Glomerular visceral epithelial cell (primary cell): ENCODE data around the gene CST7.

Experiments
- DNase-seq: peaks from one replicate; pipeline ENCODE4 v3.0.0-alpha.2; 2016; ENCODE audit errors: extremely low spot score

Gene CST7

GRCh38 chr20:25003002-25003401 lies 53.9 kb downstream of the CST7 start:
- DNase-seq: no peak

GRCh38 chr20:25005220-25005619 lies 56.2 kb downstream of the CST7 start:
- peak; percentile 37 for DNase-seq

GRCh38 chr20:25005661-25006060 lies 56.6 kb downstream of the CST7 start:
- DNase-seq: no peak

GRCh38 chr20:25006431-25007167 lies 57.5 kb downstream of the CST7 start:
- no peak for DNase-seq

GRCh38 chr20:25007491-25008305 lies 58.6 kb downstream of the CST7 start:
- no peak for DNase-seq

GRCh38 chr20:25008388-25009217 lies 59.5 kb downstream of the CST7 start:
- DNase-seq: no peak
